DOHH2 (cell line): ENCODE results near the gene KDM8.
"Not testable (repeated sequence)": the region's sequence is repeated elsewhere in the genome, so short reads cannot be mapped to it uniquely, and the experiment has no call there.

Experiments
- H3F3A ChIP-seq: fragments of 200-600 bp; sonication (generic), shearing (Covaris generic); 2 replicates; pipeline ENCODE4 v1.6.0; 2016; ENCODE audit warnings: antibody characterized with exemption, mild to moderate bottlenecking; ENCODE audit not compliant: control insufficient read depth, insufficient read depth
- H3K27ac ChIP-seq: fragments of 200-600 bp; sonication (generic); 2 replicates; pipeline ENCODE4 v1.5.1; 2014; ENCODE audit warnings: low read depth, mild to moderate bottlenecking, low read length, moderate library complexity
- H3K27me3 ChIP-seq: fragments of 200-600 bp; sonication (generic); 2 replicates; pipeline ENCODE4 v1.6.1; 2014; ENCODE audit warnings: mild to moderate bottlenecking, low read length, mixed read lengths; ENCODE audit not compliant: control insufficient read depth
- H3K36me3 ChIP-seq: fragments of 200-600 bp; sonication (generic); 2 replicates; pipeline ENCODE4 v1.6.1; 2014; ENCODE audit warnings: mild to moderate bottlenecking, low read length, moderate library complexity, mixed read lengths; ENCODE audit not compliant: control insufficient read depth
- H3K4me1 ChIP-seq: fragments of 200-600 bp; sonication (generic); 2 replicates; pipeline ENCODE4 v1.6.1; 2014; ENCODE audit warnings: mild to moderate bottlenecking, low read length, mixed read lengths; ENCODE audit not compliant: control insufficient read depth
- H3K4me2 ChIP-seq: fragments of 200-600 bp; sonication (generic); 2 replicates; pipeline ENCODE4 v1.6.0; 2014; ENCODE audit warnings: mild to moderate bottlenecking, low read length, moderate library complexity
- H3K4me3 ChIP-seq: fragments of 200-600 bp; sonication (generic); 2 replicates; pipeline ENCODE4 v1.5.1; 2014; ENCODE audit warnings: mild to moderate bottlenecking, low read length, mixed read lengths
- H3K79me2 ChIP-seq: fragments of 200-600 bp; sonication (generic); 2 replicates; pipeline ENCODE4 v1.6.1; 2014; ENCODE audit warnings: mild to moderate bottlenecking, low read length, mixed read lengths; ENCODE audit not compliant: control insufficient read depth
- H3K9me2 ChIP-seq: fragments of 200-600 bp; sonication (generic); replicated peaks from 2 replicates; pipeline ENCODE4 v1.6.1; 2014; ENCODE audit warnings: mild to moderate bottlenecking, low read length, mixed read lengths; ENCODE audit not compliant: control insufficient read depth
- H3K9me3 ChIP-seq: fragments of 200-600 bp; sonication (generic); 2 replicates; pipeline ENCODE4 v1.6.1; 2014; ENCODE audit warnings: antibody characterized with exemption, low read length, mixed read lengths; ENCODE audit not compliant: control insufficient read depth, insufficient read depth
- H4K20me1 ChIP-seq: fragments of 200-600 bp; sonication (generic); 2 replicates; pipeline ENCODE4 v1.6.0; 2014; ENCODE audit warnings: low read depth, mild to moderate bottlenecking, antibody characterized with exemption, low read length, moderate library complexity; ENCODE audit not compliant: control insufficient read depth, insufficient read depth
- CTCF ChIP-seq: fragments of 200-600 bp; sonication (generic); IDR thresholded peaks from one replicate; pipeline ENCODE4 v1.5.1; 2014; ENCODE audit warnings: antibody characterized with exemption, mild to moderate bottlenecking, low read depth, low read length; ENCODE audit not compliant: poor library complexity, severe bottlenecking
- EZH2phosphoT487 ChIP-seq: fragments of 200-600 bp; sonication (generic); IDR thresholded peaks from 2 replicates; pipeline ENCODE4 v1.6.1; 2017; ENCODE audit warnings: borderline replicate concordance, mild to moderate bottlenecking, antibody characterized with exemption, low read length, moderate library complexity, mixed read lengths

KDM8 gene

DNA sequence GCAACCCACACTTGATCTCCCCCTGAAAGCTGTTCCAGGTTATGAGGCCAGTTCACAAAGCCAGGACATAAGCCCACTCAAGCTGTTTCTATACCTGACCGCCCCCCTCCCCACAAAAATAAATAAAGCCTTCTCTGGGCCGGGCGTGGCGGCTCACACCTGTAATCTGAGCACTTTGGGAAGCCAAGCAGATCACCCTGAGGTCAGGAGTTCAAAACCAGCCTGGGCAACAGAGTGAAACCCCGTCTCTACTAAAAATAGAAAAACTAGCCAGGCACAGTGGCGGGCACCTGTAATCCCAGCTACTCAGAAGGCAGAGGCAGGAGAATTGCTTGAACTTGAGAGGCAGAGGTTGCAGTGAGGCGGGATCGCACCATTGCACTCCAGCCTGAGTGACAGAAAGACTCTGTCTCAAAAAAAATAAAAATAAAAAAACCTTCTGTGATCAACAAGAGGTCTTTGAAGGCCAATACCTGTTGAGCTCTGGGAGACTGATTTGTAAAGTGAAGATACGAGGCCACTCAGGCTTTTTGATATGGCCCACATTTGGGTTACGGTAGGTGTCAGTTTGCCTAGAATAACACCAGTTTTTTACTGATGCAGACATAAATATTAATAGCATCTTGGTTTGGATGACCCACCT is 2.2 kb downstream of the KDM8 start:
- Histone ChIP-seq H3K9me2 (no peaks in the 10 kb centered on the region), H3K27ac (peak overlapping the region; percentile 87), H3K27me3 (no peaks in the 10 kb centered on the region), H3K4me2 (peak overlapping the region; percentile 77), H3K4me1 (peaks cover 46% of the 10 kb centered on the region), H3K79me2 (peaks cover 12% of the 10 kb centered on the region), H3K4me3 (peak overlapping the region; percentile 98), H3F3A (0 out of 2 replicates have a peak, but pooled peaks cover 2% of the 10 kb centered on the region), H3K9me3 (no peaks in the 10 kb centered on the region), H4K20me1 (no peaks in the 10 kb centered on the region), H3K36me3 (peaks cover 5% of the 10 kb centered on the region)
- TF ChIP-seq CTCF (no peak), EZH2phosphoT487 (no peak)

DNA sequence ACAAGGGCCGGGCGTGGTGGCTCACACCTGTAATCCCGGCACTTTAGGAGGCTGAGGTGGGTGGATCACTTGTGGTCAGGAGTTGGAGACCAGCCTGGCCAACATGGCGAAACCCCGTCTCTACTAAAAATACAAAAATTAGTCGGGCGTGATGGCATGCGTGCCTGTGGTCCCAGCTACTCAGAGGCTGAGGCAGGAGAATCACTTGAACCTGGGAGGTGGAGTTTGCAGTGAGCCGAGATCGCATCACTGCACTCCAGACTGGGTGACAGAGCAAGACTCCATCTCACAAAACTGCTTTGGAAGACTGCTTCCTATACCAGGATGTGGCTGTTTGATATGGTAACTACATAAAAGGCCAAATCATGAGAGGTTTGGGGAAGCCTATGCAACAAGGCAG is 3.8 kb downstream of the KDM8 start:
- Histone ChIP-seq H3K27ac (0 out of 2 replicates have a peak overlapping the region, but pooled peaks have one; percentile 29), H3K4me1 (peaks cover 46% of the 10 kb centered on the region), H3K79me2 (peaks cover 12% of the 10 kb centered on the region), H3K4me2 (peak overlapping the region; percentile 26)
- not testable (repeated sequence) for H3K36me3 ChIP-seq, H4K20me1 ChIP-seq, H3K4me3 ChIP-seq, H3K9me3 ChIP-seq, H3K27me3 ChIP-seq, H3F3A ChIP-seq, H3K9me2 ChIP-seq

- Histone ChIP-seq H4K20me1 (no peaks in the 10 kb centered on the region), H3K36me3 (peaks cover 9% of the 10 kb centered on the region), H3K4me3 (no peak overlapping the region), H3K27ac (no peak overlapping the region), H3K4me2 (no peak overlapping the region), H3K27me3 (no peaks in the 10 kb centered on the region), H3K9me2 (no peaks in the 10 kb centered on the region), H3K4me1 (peaks cover 39% of the 10 kb centered on the region), H3F3A (0 out of 2 replicates have a peak, but pooled peaks cover 2% of the 10 kb centered on the region), H3K9me3 (no peaks in the 10 kb centered on the region), H3K79me2 (peaks cover 12% of the 10 kb centered on the region)
- TF ChIP-seq CTCF (no peak), EZH2phosphoT487 (no peak)
Measured at GRCh38 chr16:27208081-27208680, 4.9 kb downstream of the KDM8 start.

GRCh38 chr16:27208796-27209195 is 5.5 kb downstream of the KDM8 start:
- Histone ChIP-seq H3K9me3 (no peaks in the 10 kb centered on the region), H3K4me2 (no peak overlapping the region), H3K36me3 (peaks cover 9% of the 10 kb centered on the region), H4K20me1 (no peaks in the 10 kb centered on the region), H3K4me1 (peaks cover 38% of the 10 kb centered on the region), H3K4me3 (no peak overlapping the region), H3K79me2 (peaks cover 12% of the 10 kb centered on the region), H3K27ac (no peak overlapping the region), H3K9me2 (no peaks in the 10 kb centered on the region), H3F3A (0 out of 2 replicates have a peak, but pooled peaks cover 2% of the 10 kb centered on the region), H3K27me3 (no peaks in the 10 kb centered on the region)
- no peak for TF ChIP-seq EZH2phosphoT487
- TF ChIP-seq CTCF = no peak
